IMR-90 (cell line): ENCODE measurements around the gene INAFM1. TPM values are rescaled to one million over a fixed set of nuclear protein-coding genes. Genes with fewer than 3 reads are reported as not detected.

Experiments
- ATAC-seq: fragments of 200-7000 bp; cut with Tn5 transposase; 2 replicates; pipeline ENCODE4 v1.9.1; 2020; ENCODE audit warnings: low read depth, mild to moderate bottlenecking, moderate library complexity
- BruUV-seq: library from RNA; stranded (reverse); fragments of 400-500 nt; replicated peaks from 2 replicates; lab custom pipeline; 2021; lab: Mats Ljungman, UMichigan
- CTCF ChIA-PET: fragments of 300-600 bp; formaldehyde crosslinking; extraction: SDS; loops from one replicate; lab custom pipeline; 2021; ENCODE audit warnings: antibody characterized with exemption; lab: Yijun Ruan, JAX
- POLR2A ChIA-PET: fragments of 300-600 bp; sonication (Branson Sonifier 250); formaldehyde crosslinking; loops from one replicate; lab custom pipeline; 2022; ENCODE audit warnings: antibody characterized with exemption; ENCODE audit not compliant: unreplicated experiment; lab: Charles Lee
- DNase-seq: peaks from one replicate; pipeline ENCODE4 v3.0.0; 2013
- H2AFZ ChIP-seq: replicated peaks from 2 replicates; pipeline ENCODE3; 2013; ENCODE audit warnings: low read length, mild to moderate bottlenecking; ENCODE audit not compliant: poor library complexity
- H2AK5ac ChIP-seq: 2 replicates; pipeline ENCODE4 v1.6.1; 2013; ENCODE audit warnings: low read depth, low read length, inconsistent platforms
- H2AK9ac ChIP-seq: replicated peaks from 2 replicates; pipeline ENCODE3; 2013; ENCODE audit warnings: mild to moderate bottlenecking, low read depth, low read length, moderate library complexity; ENCODE audit not compliant: poor library complexity
- H2BK120ac ChIP-seq: 2 replicates; pipeline ENCODE4 v1.6.1; 2013; ENCODE audit warnings: low read depth, low read length, inconsistent platforms
- H2BK15ac ChIP-seq: 3 replicates; pipeline ENCODE4 v1.6.1; 2013; ENCODE audit warnings: low read depth, low read length, inconsistent platforms
- H2BK20ac ChIP-seq: 2 replicates; pipeline ENCODE4 v1.6.1; 2013; ENCODE audit warnings: low read depth, mild to moderate bottlenecking, inconsistent platforms, low read length, moderate library complexity
- H2BK5ac ChIP-seq: 2 replicates; pipeline ENCODE4 v1.6.1; 2013; ENCODE audit warnings: mild to moderate bottlenecking, low read depth, low read length, inconsistent platforms; ENCODE audit not compliant: poor library complexity, severe bottlenecking
- H3K14ac ChIP-seq: replicated peaks from 2 replicates; pipeline ENCODE4 v1.6.1; 2013; ENCODE audit warnings: low read depth, low read length, inconsistent platforms
- H3K18ac ChIP-seq: 2 replicates; pipeline ENCODE4 v1.6.1; 2013; ENCODE audit warnings: low read depth, low read length, control low read depth
- H3K23ac ChIP-seq: 2 replicates; pipeline ENCODE4 v1.6.1; 2013; ENCODE audit warnings: low read depth, low read length, inconsistent platforms
- H3K27ac ChIP-seq: 2 replicates; pipeline ENCODE4 v1.5.1; 2013; ENCODE audit warnings: mild to moderate bottlenecking, control low read depth, low read length; ENCODE audit not compliant: insufficient read depth
- H3K27me3 ChIP-seq: 2 replicates; pipeline ENCODE4 v1.6.1; 2013; ENCODE audit warnings: low read length; ENCODE audit not compliant: control insufficient read depth, insufficient read depth
- H3K36me3 ChIP-seq: 2 replicates; pipeline ENCODE4 v1.6.1; 2013; ENCODE audit warnings: low read length, mixed read lengths; ENCODE audit not compliant: control insufficient read depth, insufficient read depth
- H3K4ac ChIP-seq: 2 replicates; pipeline ENCODE4 v1.6.1; 2013; ENCODE audit warnings: low read depth, low read length, inconsistent platforms
- H3K4me1 ChIP-seq: 2 replicates; pipeline ENCODE4 v1.6.1; 2013; ENCODE audit warnings: low read length, mixed read lengths; ENCODE audit not compliant: control insufficient read depth, insufficient read depth
- H3K4me2 ChIP-seq: 2 replicates; pipeline ENCODE4 v1.6.1; 2013; ENCODE audit warnings: low read depth, mild to moderate bottlenecking, control low read depth, low read length, moderate library complexity
- H3K4me3 ChIP-seq: 2 replicates; pipeline ENCODE4 v1.5.1; 2013; ENCODE audit warnings: low read depth, mild to moderate bottlenecking, control low read depth, low read length, moderate library complexity; ENCODE audit not compliant: insufficient read depth
- H3K56ac ChIP-seq: 2 replicates; pipeline ENCODE4 v1.6.1; 2013; ENCODE audit warnings: low read length, inconsistent platforms; ENCODE audit not compliant: insufficient read depth; ENCODE audit errors: extremely low read depth
- H3K79me1 ChIP-seq, 2 experiments: 2 replicates each; pipeline ENCODE4 v1.6.1; 2013; ENCODE audit warnings: low read length in 2 of 2, inconsistent platforms in 1 of 2, low read depth in 1 of 2
- H3K9ac ChIP-seq: 2 replicates; pipeline ENCODE4 v1.6.1; 2013; ENCODE audit warnings: low read depth, low read length, control low read depth
- H3K9me1 ChIP-seq: 2 replicates; pipeline ENCODE4 v1.6.1; 2013; ENCODE audit warnings: low read length, inconsistent platforms; ENCODE audit not compliant: insufficient read depth
- H3K9me3 ChIP-seq: 2 replicates; pipeline ENCODE4 v1.6.1; 2013; ENCODE audit warnings: low read length; ENCODE audit not compliant: control insufficient read depth, insufficient read depth
- H4K20me1 ChIP-seq: 2 replicates; pipeline ENCODE4 v1.6.1; 2013; ENCODE audit warnings: low read length, inconsistent platforms; ENCODE audit not compliant: insufficient read depth
- H4K5ac ChIP-seq: 2 replicates; pipeline ENCODE4 v1.6.1; 2013; ENCODE audit warnings: mild to moderate bottlenecking, low read depth, low read length, control low read depth
- H4K8ac ChIP-seq, 2 experiments: 2 replicates each; pipeline ENCODE4 v1.6.1; 2013; ENCODE audit warnings: low read depth in 2 of 2, low read length in 2 of 2, control low read depth in 1 of 2, inconsistent platforms in 1 of 2
- H4K91ac ChIP-seq: 2 replicates; pipeline ENCODE4 v1.6.1; 2013; ENCODE audit warnings: low read depth, low read length, inconsistent platforms; ENCODE audit not compliant: insufficient read depth
- CEBPB ChIP-seq: IDR thresholded peaks from 2 replicates; pipeline ENCODE4 v1.6.1; 2012; ENCODE audit warnings: low read depth, low read length, improper control_type of control experiment
- RFX5 ChIP-seq: IDR thresholded peaks from 2 replicates; pipeline ENCODE4 v1.8.0; 2012; ENCODE audit warnings: low read depth, mild to moderate bottlenecking, low read length, moderate library complexity
- WGBS, 2 experiments: methylation state at CpG; one replicate each; pipeline versions ENCODE4 v1.1.5 to v1.1.7; 2013; ENCODE audit warnings: missing lambda C conversion rate in 2 of 2; ENCODE audit not compliant: insufficient read length in 1 of 2; ENCODE audit errors: extremely low coverage in 2 of 2; 5-methylcytosine and 5-hydroxymethylcytosine counted together
- dilution Hi-C: fragments of 300-500 bp; cut with HindIII; formaldehyde crosslinking; loops from one replicate; pipeline ENCODE4 v1.14.3; 2018; ENCODE audit warnings: low sequenced_read_pairs; ENCODE audit not compliant: unreplicated experiment
- in situ Hi-C: fragments of 300-500 bp; cut with MboI; formaldehyde crosslinking; loops from 3 replicates; pipeline ENCODE4 v1.14.3; 2019; ENCODE audit warnings: low sequenced_read_pairs, inconsistent platforms, mixed read lengths
- intact Hi-C: fragments of 100-400 bp; cut with micrococcal nuclease; formaldehyde crosslinking; loops from 2 replicates; pipeline ENCODE4 v1.10.0; 2022
- polyA plus RNA-seq, 3 experiments: library from polyadenylated mRNA; depleted of rRNA; stranded (reverse); fragments of >200 nt; gene quantifications; 2 replicates each; pipeline ENCODE4 v1.2.3, GENCODE V29; 2012; ENCODE audit warnings: low replicate concordance in 1 of 3
- total RNA-seq: library from RNA; depleted of rRNA; stranded (reverse); fragments of >200 nt; gene quantifications from 2 replicates; pipeline ENCODE4 v1.2.3, GENCODE V29; 2012

INAFM1 gene
- total and polyA plus RNA-seq, 2 of the 4 experiments (the other 2 are of a cell fraction) = 0.36 to 7.8 TPM

GRCh38 chr19:47310819-47311218 is 36.1 kb downstream of the INAFM1 start:
- Histone ChIP-seq H3K79me1 (no peaks in the 10 kb centered on the region), H2AK9ac (no peak overlapping the region), H4K91ac (no peak overlapping the region), H3K27ac (no peak overlapping the region), H3K27me3 (no peaks in the 10 kb centered on the region), H3K9me1 (0 out of 2 replicates have a peak, but pooled peaks cover 4% of the 10 kb centered on the region), H3K14ac (no peak overlapping the region), H3K56ac (no peak overlapping the region), H3K9ac (no peak overlapping the region), H4K20me1 (no peaks in the 10 kb centered on the region), H2BK120ac (no peak overlapping the region), H3K36me3 (no peaks in the 10 kb centered on the region), H2AFZ (peak overlapping the region; percentile 1), H3K9me3 (no peaks in the 10 kb centered on the region), H2BK15ac (no peak overlapping the region), H3K4me3 (no peak overlapping the region), H2AK5ac (no peak overlapping the region), H3K23ac (no peak overlapping the region), H4K5ac (no peak overlapping the region), H4K8ac (no peak overlapping the region), H3K18ac (no peak overlapping the region), H3K4me2 (no peak overlapping the region), H2BK5ac (no peak overlapping the region), H3K4ac (no peak overlapping the region), H2BK20ac (no peak overlapping the region), H3K4me1 (0 out of 2 replicates have a peak, but pooled peaks cover 2% of the 10 kb centered on the region)
- no peak for TF ChIP-seq RFX5
- TF ChIP-seq CEBPB = peak; percentile 52; the same call in 1 of the 2 replicates
- intact Hi-C loops (no loop called here), in situ Hi-C loops (no loop called here), dilution Hi-C loops (no loop called here)
- ChIA-PET POLR2A (no interaction called here), CTCF (interaction anchor here (0.6 kb wide), 1 partner anchor 27 kb away, joined by 4 read pairs; no protein-coding TSS in a partner anchor)
- WGBS, 2 experiments = 70% methylated on average over 2 of the region's 5 CpGs; no CpG with 5 or more reads in 1 of the 2 experiments
- DNase-seq (peak; percentile 21), ATAC-seq (no peak)
- BruUV-seq = no TSS peak
